Measurements from ENCODE around the gene CEP41. TPM values are rescaled to one million over a fixed set of nuclear protein-coding genes. Genes with fewer than 3 reads are reported as not detected.

CEP41 gene
- total RNA-seq, 6 experiments from 2014 or later, result 2.6 to 11.7 (median 4.6) TPM

- H3K4me3 ChIP-seq, result no peak overlapping the region
- H3K27ac ChIP-seq, result no peak overlapping the region
- H3K4me1 ChIP-seq, result no peaks in the 10 kb centered on the region
- DNase-seq (no peak), ATAC-seq (no peak)
- intact Hi-C loops (cut with DNase I), result no loop called here
- 100% methylated on average over 1 of the region's 12 CpGs for WGBS (ENCODE audit: insufficient coverage, low coverage, low lambda C conversion rate, missing lambda C conversion rate)
- no peaks in the 10 kb centered on the region for H3K36me3 ChIP-seq
- TF ChIP-seq POLR2A (IDR thresholded peaks at IDR 0.05), result no peak
- no peak for TF ChIP-seq CTCF (IDR thresholded peaks at IDR 0.05)
- no peaks in the 10 kb centered on the region for H3K27me3 ChIP-seq
- H3K9me3 ChIP-seq, result no peaks in the 10 kb centered on the region
These were observed 93.9 kb downstream of the CEP41 start for GRCh38 chr7:130346941-130347340.

DNA sequence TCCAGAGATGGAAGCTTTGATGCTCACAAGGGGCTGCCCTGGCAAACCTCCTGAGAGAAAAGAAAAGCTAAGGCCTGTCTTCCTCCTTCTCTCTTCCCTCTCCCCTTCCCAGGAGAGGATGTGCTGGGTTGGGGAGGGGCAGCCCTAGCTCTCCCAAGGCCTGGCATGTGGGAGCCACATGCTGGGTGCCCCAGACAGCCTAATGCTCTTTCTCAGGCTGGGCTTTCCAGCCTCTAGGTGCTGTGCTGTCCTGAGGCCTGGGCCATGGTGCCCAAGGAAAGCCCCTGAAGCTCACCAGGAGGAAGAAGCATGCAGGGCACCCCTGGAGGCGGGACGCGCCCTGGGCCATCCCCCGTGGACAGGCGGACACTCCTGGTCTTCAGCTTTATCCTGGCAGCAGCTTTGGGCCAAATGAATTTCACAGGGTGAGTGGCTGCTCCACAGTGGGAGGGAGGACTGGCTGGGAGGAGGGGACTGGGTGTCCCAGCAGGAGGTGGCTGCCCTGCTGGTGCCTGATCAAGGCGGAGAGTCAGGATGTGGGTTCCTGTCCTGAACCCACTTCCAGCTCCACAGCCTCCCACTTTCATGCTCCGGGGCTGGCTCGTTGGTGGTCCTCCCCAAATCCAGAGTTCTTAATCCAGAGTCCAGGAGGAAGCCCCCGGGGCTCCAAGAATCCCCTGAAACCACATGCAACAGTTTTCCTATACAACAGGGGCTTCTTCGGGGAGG, 94.5 kb downstream of the CEP41 start:
- Histone ChIP-seq H3K27me3 (no peaks in the 10 kb centered on the region), H3K27ac (no peak overlapping the region), H3K9me3 (no peaks in the 10 kb centered on the region), H3K4me1 (no peaks in the 10 kb centered on the region), H3K36me3 (no peaks in the 10 kb centered on the region), H3K4me3 (no peak overlapping the region)
- intact Hi-C loops (cut with DNase I), result no loop called here
- 89% methylated on average over 1 of the region's 10 CpGs for WGBS (ENCODE audit: insufficient coverage, low coverage, low lambda C conversion rate, missing lambda C conversion rate)
- TF ChIP-seq CTCF (IDR thresholded peaks at IDR 0.05), result no peak
- no peak for TF ChIP-seq POLR2A (IDR thresholded peaks at IDR 0.05)
- no peak for DNase-seq
- peak in 1 of 4 donors; percentile 26 for ATAC-seq

GRCh38 chr7:130345725-130346124, 95.1 kb downstream of the CEP41 start:
- 67% methylated on average over 4 of the region's 5 CpGs for WGBS (ENCODE audit: insufficient coverage, low coverage, low lambda C conversion rate, missing lambda C conversion rate)
- DNase-seq (no peak), ATAC-seq (no peak)
- intact Hi-C loops (cut with DNase I), result no loop called here
- Histone ChIP-seq H3K4me1 (no peaks in the 10 kb centered on the region), H3K27ac (no peak overlapping the region), H3K4me3 (no peak overlapping the region), H3K36me3 (no peaks in the 10 kb centered on the region), H3K9me3 (no peaks in the 10 kb centered on the region), H3K27me3 (no peaks in the 10 kb centered on the region)
- TF ChIP-seq CTCF (IDR thresholded peaks at IDR 0.05) (no peak), POLR2A (IDR thresholded peaks at IDR 0.05) (no peak)

DNA sequence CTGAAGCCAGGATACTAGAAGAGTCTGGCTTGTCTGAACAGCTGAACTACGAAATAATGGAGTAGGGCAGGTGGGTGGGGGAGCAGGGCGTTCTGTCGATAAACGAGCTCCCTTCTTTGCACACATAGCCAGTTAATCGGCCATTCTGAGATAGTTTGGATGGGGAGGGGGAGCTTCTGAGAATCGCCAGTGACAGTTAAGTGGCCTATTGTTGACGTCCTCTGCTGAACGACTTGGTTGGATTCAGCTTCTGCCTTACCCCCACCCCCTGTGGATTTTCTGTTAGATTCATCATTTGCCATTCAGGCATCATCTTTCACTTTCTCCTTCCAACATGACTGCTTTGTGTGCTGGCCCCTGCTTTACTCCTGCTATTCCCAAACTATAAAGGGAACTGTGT, 95.7 kb downstream of the CEP41 start:
- intact Hi-C loops (cut with DNase I), result no loop called here
- Histone ChIP-seq H3K36me3 (no peaks in the 10 kb centered on the region), H3K4me3 (no peak overlapping the region), H3K9me3 (no peaks in the 10 kb centered on the region), H3K4me1 (no peaks in the 10 kb centered on the region), H3K27ac (no peak overlapping the region), H3K27me3 (no peaks in the 10 kb centered on the region)
- no peak for ATAC-seq
- 29% methylated on average over 8 of the region's 8 CpGs for WGBS (ENCODE audit: insufficient coverage, low coverage, low lambda C conversion rate, missing lambda C conversion rate)
- no peak for TF ChIP-seq CTCF (IDR thresholded peaks at IDR 0.05)
- no peak for TF ChIP-seq POLR2A (IDR thresholded peaks at IDR 0.05)
- no peak for DNase-seq
